OCI-LY7 (cell line): ENCODE measurements around the gene RIPK4. TPM values are rescaled to one million over a fixed set of nuclear protein-coding genes. Genes with fewer than 3 reads are reported as not detected.

Experiments
- BruUV-seq: library from RNA; stranded (reverse); fragments of 400-500 nt; replicated peaks from 2 replicates; lab custom pipeline; 2021; lab: Mats Ljungman, UMichigan
- CTCF ChIA-PET: fragments of 300-600 bp; sonication (Branson Sonifier 250); formaldehyde crosslinking; loops from one replicate; lab custom pipeline; 2022; ENCODE audit warnings: antibody characterized with exemption; ENCODE audit not compliant: unreplicated experiment; lab: Charles Lee
- POLR2A ChIA-PET: fragments of 300-600 bp; sonication (Branson Sonifier 250); formaldehyde crosslinking; loops from one replicate; lab custom pipeline; 2022; ENCODE audit warnings: antibody characterized with exemption; lab: Charles Lee
- DNase-seq: peaks from one replicate; pipeline ENCODE4 v3.0.0-alpha.2; 2015; ENCODE audit warnings: low spot score
- H2AFZ ChIP-seq: fragments of 200-600 bp; sonication (generic), shearing (Covaris generic); 2 replicates; pipeline ENCODE4 v1.6.1; 2014; ENCODE audit warnings: mild to moderate bottlenecking, antibody characterized with exemption, low read length, moderate library complexity
- H3K27ac ChIP-seq: fragments of 200-600 bp; sonication (generic); 2 replicates; pipeline ENCODE4 v1.5.1; 2014; ENCODE audit warnings: mixed run types, low read depth, mild to moderate bottlenecking, moderate library complexity, low read length, inconsistent platforms; ENCODE audit not compliant: poor library complexity, severe bottlenecking
- H3K36me3 ChIP-seq: fragments of 200-600 bp; sonication (generic); 2 replicates; pipeline ENCODE4 v1.6.1; 2014; ENCODE audit warnings: mild to moderate bottlenecking, antibody characterized with exemption, low read length, moderate library complexity, mixed read lengths; ENCODE audit not compliant: insufficient read depth
- H3K4me1 ChIP-seq: fragments of 200-600 bp; sonication (generic); 2 replicates; pipeline ENCODE4 v1.5.1; 2014; ENCODE audit warnings: mild to moderate bottlenecking, low read length; ENCODE audit not compliant: insufficient read depth, poor library complexity, severe bottlenecking
- H3K4me2 ChIP-seq: fragments of 200-600 bp; sonication (generic); 2 replicates; pipeline ENCODE4 v1.6.1; 2014; ENCODE audit warnings: mild to moderate bottlenecking, low read length
- H3K4me3 ChIP-seq: fragments of 200-600 bp; sonication (generic); 2 replicates; pipeline ENCODE4 v1.5.1; 2014; ENCODE audit warnings: mild to moderate bottlenecking, low read depth, low read length; ENCODE audit not compliant: poor library complexity, severe bottlenecking
- H3K79me2 ChIP-seq: fragments of 200-600 bp; sonication (generic); 2 replicates; pipeline ENCODE4 v1.6.1; 2016; ENCODE audit warnings: low read depth, mild to moderate bottlenecking, low read length, moderate library complexity, mixed read lengths; ENCODE audit not compliant: insufficient read depth
- H3K9me2 ChIP-seq: fragments of 200-600 bp; sonication (generic); 2 replicates; pipeline ENCODE4 v1.6.1; 2016; ENCODE audit warnings: mild to moderate bottlenecking, low read length, mixed read lengths; ENCODE audit not compliant: insufficient read depth
- H3K9me3 ChIP-seq: fragments of 200-600 bp; sonication (generic); 2 replicates; pipeline ENCODE4 v1.6.1; 2014; ENCODE audit warnings: mild to moderate bottlenecking, mixed run types, low read length, mixed read lengths
- H4K20me1 ChIP-seq: fragments of 200-600 bp; sonication (generic); 2 replicates; pipeline ENCODE4 v1.6.1; 2014; ENCODE audit warnings: mild to moderate bottlenecking, antibody characterized with exemption, low read length, moderate library complexity, mixed read lengths; ENCODE audit not compliant: insufficient read depth
- CTCF ChIP-seq: fragments of 200-600 bp; sonication (generic); conservative IDR thresholded peaks from 2 replicates; pipeline ENCODE4 v1.5.1; 2014; ENCODE audit warnings: mild to moderate bottlenecking, antibody characterized with exemption, low read length, moderate library complexity, mixed read lengths
- EZH2phosphoT487 ChIP-seq: fragments of 200-600 bp; sonication (generic); IDR thresholded peaks from 2 replicates; pipeline ENCODE4 v1.6.1; 2018; ENCODE audit warnings: low read depth, borderline replicate concordance, mild to moderate bottlenecking, mixed run types, antibody characterized with exemption, low read length, moderate library complexity, mixed read lengths
- intact Hi-C: fragments of 100-400 bp; cut with micrococcal nuclease; formaldehyde crosslinking; loops from one replicate; pipeline ENCODE4 v1.10.0; 2022; ENCODE audit not compliant: unreplicated experiment
- total RNA-seq, 2 experiments: library from RNA; depleted of rRNA in 1 of 2; stranded (reverse); fragments of >200 nt in 1 of 2; shearing (Covaris generic) in 1 of 2; gene quantifications; 2 replicates each; pipeline ENCODE4 v1.2.3, GENCODE V29; 2014 to 2022

Gene RIPK4
- total RNA-seq, 2 experiments from 2014 or later, result 0.08 to 0.19 TPM

GRCh38 chr21:41806773-41807172 lies 39.9 kb upstream of the RIPK4 start:
- H3K4me3 ChIP-seq, result no peak overlapping the region
- H3K4me2 ChIP-seq, result no peak overlapping the region
- CTCF ChIA-PET, result no interaction called here
- peaks cover 76% of the 10 kb centered on the region for H3K36me3 ChIP-seq
- POLR2A ChIA-PET, result no interaction called here
- no peak for TF ChIP-seq EZH2phosphoT487
- no peak for TF ChIP-seq CTCF
- no peaks in the 10 kb centered on the region for H3K9me2 ChIP-seq
- DNase-seq, result no peak
- H3K9me3 ChIP-seq, result 0 out of 2 replicates have a peak, but pooled peaks cover 7% of the 10 kb centered on the region
- intact Hi-C loops, result no loop called here
- H3K27ac ChIP-seq, result no peak overlapping the region
- no peaks in the 10 kb centered on the region for H3K4me1 ChIP-seq
- H4K20me1 ChIP-seq, result no peaks in the 10 kb centered on the region
- BruUV-seq, result no TSS peak
- no peak overlapping the region for H2AFZ ChIP-seq
- H3K79me2 ChIP-seq, result no peaks in the 10 kb centered on the region

GRCh38 chr21:41805643-41806042 lies 38.8 kb upstream of the RIPK4 start:
- no TSS peak for BruUV-seq
- intact Hi-C loops, result no loop called here
- Histone ChIP-seq H3K4me2 (no peak overlapping the region), H3K4me3 (no peak overlapping the region), H2AFZ (no peak overlapping the region), H3K79me2 (no peaks in the 10 kb centered on the region), H3K9me3 (0 out of 2 replicates have a peak, but pooled peaks cover 7% of the 10 kb centered on the region), H4K20me1 (no peaks in the 10 kb centered on the region), H3K4me1 (no peaks in the 10 kb centered on the region), H3K27ac (no peak overlapping the region), H3K36me3 (peaks cover 82% of the 10 kb centered on the region), H3K9me2 (no peaks in the 10 kb centered on the region)
- CTCF ChIA-PET, result no interaction called here
- no peak for TF ChIP-seq CTCF
- TF ChIP-seq EZH2phosphoT487, result no peak
- POLR2A ChIA-PET, result no interaction called here
- no peak for DNase-seq

GRCh38 chr21:41805038-41805437 lies 38.2 kb upstream of the RIPK4 start:
- DNase-seq, result no peak
- CTCF ChIA-PET, result no interaction called here
- no TSS peak for BruUV-seq
- H3K4me3 ChIP-seq, result no peak overlapping the region
- no peaks in the 10 kb centered on the region for H4K20me1 ChIP-seq
- TF ChIP-seq CTCF, result no peak
- no peak for TF ChIP-seq EZH2phosphoT487
- H3K27ac ChIP-seq, result no peak overlapping the region
- peaks cover 82% of the 10 kb centered on the region for H3K36me3 ChIP-seq
- H3K9me3 ChIP-seq, result 0 out of 2 replicates have a peak, but pooled peaks cover 7% of the 10 kb centered on the region
- no peaks in the 10 kb centered on the region for H3K79me2 ChIP-seq
- no peaks in the 10 kb centered on the region for H3K4me1 ChIP-seq
- H2AFZ ChIP-seq, result no peak overlapping the region
- H3K4me2 ChIP-seq, result no peak overlapping the region
- intact Hi-C loops, result no loop called here
- H3K9me2 ChIP-seq, result no peaks in the 10 kb centered on the region
- POLR2A ChIA-PET, result no interaction called here
